ENCODE measurements around the gene MMP14.

The MMP14 gene

GRCh38 chr14:22842211-22843122, 6.1 kb downstream of the MMP14 start:
- no peak for TF ChIP-seq CTCF (conservative IDR thresholded peaks at IDR 0.05; ENCODE audit: low read depth, low read length)
- no peak overlapping the region for H3K4me3 ChIP-seq (ENCODE audit: low read depth, low read length)

GRCh38 chr14:22843123-22843925, 6.9 kb downstream of the MMP14 start:
- no peak overlapping the region for H3K4me3 ChIP-seq (ENCODE audit: low read depth, low read length)

More at GRCh38 chr14:22842211-22843122, 6.1 kb downstream of the MMP14 start:
- no peak for DNase-seq (ENCODE audit: low read depth)

GRCh38 chr14:22844221-22845102, 8.1 kb downstream of the MMP14 start:
- no peak for DNase-seq (ENCODE audit: low read depth)
- H3K4me3 ChIP-seq (ENCODE audit: low read depth, low read length), result no peak overlapping the region
- no peak for TF ChIP-seq CTCF (conservative IDR thresholded peaks at IDR 0.05; ENCODE audit: low read depth, low read length)

More at GRCh38 chr14:22843123-22843925, 6.9 kb downstream of the MMP14 start:
- no peak for TF ChIP-seq CTCF (conservative IDR thresholded peaks at IDR 0.05; ENCODE audit: low read depth, low read length)
- no peak for DNase-seq (ENCODE audit: low read depth)

- TF ChIP-seq CTCF (conservative IDR thresholded peaks at IDR 0.05; ENCODE audit: low read depth, low read length), result no peak
- DNase-seq (ENCODE audit: low read depth), result no peak
- H3K4me3 ChIP-seq (ENCODE audit: low read depth, low read length), result no peak overlapping the region
Measured at GRCh38 chr14:22845103-22845394, 8.7 kb downstream of the MMP14 start.

- H3K4me3 ChIP-seq (ENCODE audit: low read depth, low read length), result no peak overlapping the region
- TF ChIP-seq CTCF (conservative IDR thresholded peaks at IDR 0.05; ENCODE audit: low read depth, low read length), result no peak
- DNase-seq (ENCODE audit: low read depth), result no peak
Measured at GRCh38 chr14:22845821-22846625, 9.6 kb downstream of the MMP14 start.

GRCh38 chr14:22846811-22847307, 10.5 kb downstream of the MMP14 start:
- peak; percentile 7 for TF ChIP-seq CTCF (conservative IDR thresholded peaks at IDR 0.05; ENCODE audit: low read depth, low read length)
- no peak for DNase-seq (ENCODE audit: low read depth)
- no peak overlapping the region for H3K4me3 ChIP-seq (ENCODE audit: low read depth, low read length)

Data from choroid plexus epithelial cell (primary cell).